HG03354 (cell line): Measurements from ENCODE around the gene DNPEP.

Experiments used
- ATAC-seq: cut with Tn5 transposase; IDR thresholded peaks from one replicate; pipeline ENCODE4 v1.9.1; 2021; ENCODE audit warnings: mild to moderate bottlenecking; ENCODE audit not compliant: unreplicated experiment, poor library complexity, severe bottlenecking

DNPEP gene

DNA sequence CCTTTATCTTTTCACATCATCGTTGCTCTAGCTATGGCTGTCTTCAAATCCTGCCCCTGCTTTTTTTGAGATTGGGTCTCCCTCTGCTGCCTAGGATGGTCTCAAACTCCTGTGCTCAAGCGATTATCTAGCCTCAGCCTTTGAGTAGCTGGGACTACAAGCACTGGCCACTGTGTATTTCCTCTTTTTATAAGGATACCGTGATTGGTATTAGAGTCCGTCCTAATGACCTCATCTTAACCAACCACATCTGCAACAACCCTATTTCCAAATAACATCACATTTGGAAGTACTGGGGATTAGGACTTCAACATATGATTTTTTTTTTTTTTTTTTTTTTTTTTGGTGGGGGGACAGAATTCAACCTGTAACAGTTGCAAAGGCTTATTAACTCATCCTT, 64.3 kb downstream of the DNPEP start:
- no peak for ATAC-seq
